Psoas muscle (tissue), 8 donors: Measurements from ENCODE around the gene CTSF. TPM values are rescaled to one million over a fixed set of nuclear protein-coding genes. Genes with fewer than 3 reads are reported as not detected.
"Not testable (repeated sequence)": the region's sequence is repeated elsewhere in the genome, so short reads cannot be mapped to it uniquely, and the experiment has no call there.

ENCODE experiments used
- ATAC-seq, 4 donors: fragments of 200-7000 bp; cut with Tn5 transposase; one replicate each; pipeline ENCODE4 v1.9.1; 2020; ENCODE audit warnings: moderate library complexity in 3 of 4, mild to moderate bottlenecking in 2 of 4
- DNase-seq, 2 donors: peaks; one replicate each; pipeline ENCODE4 v3.0.0-alpha.2; 2020
- H3K27ac ChIP-seq: fragments of 200-600 bp; one replicate; pipeline ENCODE4 v1.8.0; 2022
- H3K27me3 ChIP-seq, 3 donors: fragments of 200-600 bp in 1 of 3; one replicate each; pipeline versions ENCODE4 v1.6.1 to v1.8.0; 2013 to 2022; ENCODE audit warnings: low read length in 2 of 3, mild to moderate bottlenecking in 2 of 3, moderate library complexity in 1 of 3; ENCODE audit not compliant: insufficient read depth in 3 of 3
- H3K36me3 ChIP-seq, 2 donors: fragments of 200-600 bp in 1 of 2; one replicate each; pipeline versions ENCODE4 v1.6.1 to v1.8.0; 2013 to 2022; ENCODE audit warnings: low read depth in 1 of 2, mild to moderate bottlenecking in 1 of 2, moderate library complexity in 1 of 2; ENCODE audit not compliant: insufficient read depth in 1 of 2
- H3K4me1 ChIP-seq: fragments of 200-600 bp; one replicate; pipeline ENCODE4 v1.8.0; 2022
- H3K4me3 ChIP-seq: fragments of 200-600 bp; one replicate; pipeline ENCODE4 v1.8.0; 2022; ENCODE audit warnings: mild to moderate bottlenecking
- H3K9me3 ChIP-seq: fragments of 200-600 bp; one replicate; pipeline ENCODE4 v1.8.0; 2022
- WGBS, 3 donors: extraction: QIAGEN DNeasy Blood & Tissue Kit; methylation state at CpG; one replicate each; pipeline versions ENCODE4 v1.1.6 to v1.1.7; 2013; 5-methylcytosine and 5-hydroxymethylcytosine counted together
- intact Hi-C, 2 donors: fragments of 100-400 bp; cut with DNase I; formaldehyde crosslinking; loops; one replicate each; pipeline versions ENCODE4 v1.11.0 to v1.14.2; 2022
- polyA plus RNA-seq, 3 donors: library from polyadenylated mRNA; stranded (reverse); fragments of 200-250 nt; gene quantifications; one replicate each; pipeline ENCODE4 v1.2.3, GENCODE V29; 2013
- total RNA-seq, 4 donors: library from RNA; stranded (reverse); fragmentation: NEBNext Ultra II Directional in 2 of 4; extraction: Animal tissue kit (Norgen Biotek cat#: 25700) in 2 of 4; gene quantifications; one replicate each; pipeline versions ENCODE4 v1.2.1 to v1.2.4, GENCODE V29; 2021 to 2023
- TF ChIP-seq, protein P1 (sequence below): fragments of 200-600 bp; IDR thresholded peaks from one replicate; pipeline ENCODE4 v1.8.0; 2022; ENCODE audit warnings: antibody characterized with exemption
- donor health status: healthy with polysubstance abuse.
- donor health status: DM: no; HTN: no; CAD: no; lungs with moderate emphysema.
- donor health status: Bipolar disorder and iron deficiency.
- donor health status: healthy.
- donor health status: DM: yes; HTN: yes; CAD: no.
- donor health status: DM: no; HTN: no; CAD: no.
- donor health status: DM: no; HTN: no; CAD: no.
- donor health status: DM: yes; HTN: yes; CAD: no.

The CTSF gene
- total and polyA plus RNA-seq, 7 donors = 16.5 to 79.0 (median 31.8) TPM

DNA sequence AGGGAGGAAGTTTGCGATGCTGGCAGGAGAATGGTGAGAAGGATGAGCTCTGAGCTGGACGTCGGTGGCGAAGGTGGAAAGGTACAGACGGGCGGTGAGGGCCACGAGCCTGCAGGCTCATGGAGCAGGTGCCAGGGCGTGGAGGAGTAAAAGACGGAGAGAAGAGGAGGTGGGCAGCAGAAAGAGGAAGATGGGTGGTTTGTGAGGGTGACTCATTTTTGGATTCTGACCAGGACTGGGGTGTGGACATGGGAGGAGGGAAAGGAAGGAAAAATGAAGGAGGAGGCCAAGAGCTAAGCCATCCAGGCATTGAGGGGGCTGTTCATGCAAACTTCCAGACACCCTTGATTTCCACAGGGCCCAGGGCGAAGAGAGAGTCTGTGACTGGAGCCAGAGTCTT, 26.0 kb downstream of the CTSF start:
- Histone ChIP-seq H3K9me3 (no peaks in the 10 kb centered on the region), H3K27me3 (no peaks in the 10 kb centered on the region), H3K27ac (peak overlapping the region; percentile 36), H3K4me1 (peaks cover 27% of the 10 kb centered on the region), H3K4me3 (no peak overlapping the region), H3K36me3 (peaks cover 0 to 29% of the 10 kb centered on the region in 2 donors)
- intact Hi-C loops = no loop called here
- 46 to 84% (median 57%) methylated on average over 10 of the region's 10 CpGs for WGBS, 3 donors
- ATAC-seq (no peak), DNase-seq (no peak)
- TF ChIP-seq, protein P1, sequence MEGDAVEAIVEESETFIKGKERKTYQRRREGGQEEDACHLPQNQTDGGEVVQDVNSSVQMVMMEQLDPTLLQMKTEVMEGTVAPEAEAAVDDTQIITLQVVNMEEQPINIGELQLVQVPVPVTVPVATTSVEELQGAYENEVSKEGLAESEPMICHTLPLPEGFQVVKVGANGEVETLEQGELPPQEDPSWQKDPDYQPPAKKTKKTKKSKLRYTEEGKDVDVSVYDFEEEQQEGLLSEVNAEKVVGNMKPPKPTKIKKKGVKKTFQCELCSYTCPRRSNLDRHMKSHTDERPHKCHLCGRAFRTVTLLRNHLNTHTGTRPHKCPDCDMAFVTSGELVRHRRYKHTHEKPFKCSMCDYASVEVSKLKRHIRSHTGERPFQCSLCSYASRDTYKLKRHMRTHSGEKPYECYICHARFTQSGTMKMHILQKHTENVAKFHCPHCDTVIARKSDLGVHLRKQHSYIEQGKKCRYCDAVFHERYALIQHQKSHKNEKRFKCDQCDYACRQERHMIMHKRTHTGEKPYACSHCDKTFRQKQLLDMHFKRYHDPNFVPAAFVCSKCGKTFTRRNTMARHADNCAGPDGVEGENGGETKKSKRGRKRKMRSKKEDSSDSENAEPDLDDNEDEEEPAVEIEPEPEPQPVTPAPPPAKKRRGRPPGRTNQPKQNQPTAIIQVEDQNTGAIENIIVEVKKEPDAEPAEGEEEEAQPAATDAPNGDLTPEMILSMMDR = no peak

DNA sequence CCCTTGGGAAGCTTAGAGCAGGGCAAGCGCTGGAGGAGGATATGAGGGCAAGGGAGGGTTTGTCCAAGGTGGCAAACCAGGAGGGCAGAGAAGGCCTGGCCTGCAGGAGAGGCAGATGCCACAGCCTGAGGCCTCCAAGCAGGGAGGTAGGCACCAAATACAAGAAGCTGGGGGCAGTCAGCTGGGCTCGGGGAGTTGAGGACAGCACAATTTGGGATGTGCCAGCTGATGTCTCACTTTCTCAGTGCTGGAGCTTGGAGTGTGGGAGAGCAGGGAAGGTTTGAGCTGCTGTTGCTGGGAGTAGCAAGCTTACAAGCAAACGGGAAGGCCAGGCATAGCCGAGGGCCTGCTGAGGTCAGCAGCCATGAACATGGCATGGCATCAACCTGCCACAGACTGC, 26.5 kb downstream of the CTSF start:
- 25 to 60% (median 38%) methylated on average over 4 of the region's 4 CpGs for WGBS, 3 donors
- no peaks in the 10 kb centered on the region for H3K9me3 ChIP-seq
- H3K27me3 ChIP-seq = no peaks in the 10 kb centered on the region
- intact Hi-C loops = no loop called here
- H3K27ac ChIP-seq = peak overlapping the region; percentile 36
- peaks cover 24% of the 10 kb centered on the region for H3K4me1 ChIP-seq
- TF ChIP-seq, protein P1 = no peak
- no peak for ATAC-seq
- peaks cover 4 to 33% of the 10 kb centered on the region in 2 donors for H3K36me3 ChIP-seq
- H3K4me3 ChIP-seq = no peak overlapping the region
- DNase-seq = no peak

- Histone ChIP-seq H3K4me1 (peaks cover 20% of the 10 kb centered on the region), H3K36me3 (peaks cover 5 to 43% of the 10 kb centered on the region in 2 donors)
- H3K9me3 ChIP-seq, H3K27ac ChIP-seq, DNase-seq, H3K4me3 ChIP-seq, ATAC-seq, H3K27me3 ChIP-seq, intact Hi-C loops: not testable (repeated sequence)
- WGBS, 3 donors = 51 to 78% (median 56%) methylated on average over 6 to 8 of the region's 8 CpGs
Measured at GRCh38 chr11:66540598-66540997, 27.8 kb downstream of the CTSF start.

DNA sequence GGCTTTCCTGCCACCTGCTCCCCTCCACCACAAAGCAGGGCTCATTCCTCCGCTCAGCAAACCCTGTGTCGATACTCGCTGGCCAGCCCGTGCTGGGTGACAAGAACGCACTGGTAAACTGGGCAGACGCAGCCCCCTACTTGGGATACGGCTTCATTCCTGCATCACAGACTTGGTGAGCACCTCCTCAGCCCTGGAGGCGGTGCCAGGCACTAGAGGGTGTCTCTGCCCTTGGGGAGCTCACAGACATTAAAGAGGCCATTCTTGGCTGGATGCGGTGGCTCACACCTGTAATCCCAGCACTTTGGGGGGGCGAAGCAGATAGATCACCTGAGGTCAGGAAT, 28.6 kb downstream of the CTSF start:
- peaks cover 5 to 50% of the 10 kb centered on the region in 2 donors for H3K36me3 ChIP-seq
- peaks cover 14% of the 10 kb centered on the region for H3K4me1 ChIP-seq
- no peak for ATAC-seq
- no peaks in the 10 kb centered on the region for H3K27me3 ChIP-seq
- 83 to 95% (median 89%) methylated on average over 10 of the region's 10 CpGs for WGBS, 3 donors
- no peaks in the 10 kb centered on the region for H3K9me3 ChIP-seq
- DNase-seq = no peak
- intact Hi-C loops = no loop called here
- H3K4me3 ChIP-seq = no peak overlapping the region
- no peak overlapping the region for H3K27ac ChIP-seq
- TF ChIP-seq, protein P1 = no peak

- H3K9me3 ChIP-seq = no peaks in the 10 kb centered on the region
- intact Hi-C loops = no loop called here
- DNase-seq (no peak), ATAC-seq (peak in 1 of 4 donors; percentile 20)
- peaks cover 5 to 52% of the 10 kb centered on the region in 2 donors for H3K36me3 ChIP-seq
- H3K4me1 ChIP-seq = peaks cover 10% of the 10 kb centered on the region
- no peak overlapping the region for H3K27ac ChIP-seq
- H3K27me3 ChIP-seq = no peaks in the 10 kb centered on the region
- TF ChIP-seq, protein P1 = no peak
- no peak overlapping the region for H3K4me3 ChIP-seq
- 68 to 80% (median 74%) methylated on average over 16 of the region's 16 CpGs for WGBS, 3 donors
Measured at GRCh38 chr11:66539170-66539869, 29.1 kb downstream of the CTSF start.
